Measurements from ENCODE around the gene SRC. TPM values are rescaled to one million over a fixed set of nuclear protein-coding genes. Genes with fewer than 3 reads are reported as not detected.

SRC gene
- total RNA-seq, 3 donors from 2014 or later: 111 to 155 (median 132) TPM

GRCh38 chr20:37423545-37423944, 77.6 kb downstream of the SRC start:
- no peak for TF ChIP-seq CTCF (IDR thresholded peaks at IDR 0.05)
- Histone ChIP-seq H3K4me1 (ENCODE audit: low read depth) (no peaks in the 10 kb centered on the region), H3K9me3 (no peaks in the 10 kb centered on the region), H3K4me3 (no peak overlapping the region), H3K36me3 (ENCODE audit: low read depth) (no peaks in the 10 kb centered on the region)
- DNase-seq (peak in 1 of 3 donors; percentile 19), ATAC-seq (no peak)
- intact Hi-C loops (cut with DNase I, micrococcal nuclease): no loop called here

- TF ChIP-seq CTCF (IDR thresholded peaks at IDR 0.05): no peak
Observed at GRCh38 chr20:37424062-37424851, 78.3 kb downstream of the SRC start.

GRCh38 chr20:37425103-37425625, 79.2 kb downstream of the SRC start:
- intact Hi-C loops (cut with DNase I, micrococcal nuclease): no loop called here
- no peak for TF ChIP-seq CTCF (IDR thresholded peaks at IDR 0.05)
- H3K36me3 ChIP-seq (ENCODE audit: low read depth): no peaks in the 10 kb centered on the region
- DNase-seq (peak in 1 of 3 donors; percentile 10), ATAC-seq (no peak)
- no peak overlapping the region for H3K4me3 ChIP-seq
- no peaks in the 10 kb centered on the region for H3K4me1 ChIP-seq (ENCODE audit: low read depth)
- H3K9me3 ChIP-seq: no peaks in the 10 kb centered on the region

More at GRCh38 chr20:37424062-37424851, 78.3 kb downstream of the SRC start:
- Histone ChIP-seq H3K9me3 (no peaks in the 10 kb centered on the region), H3K36me3 (ENCODE audit: low read depth) (no peaks in the 10 kb centered on the region), H3K4me1 (ENCODE audit: low read depth) (no peaks in the 10 kb centered on the region), H3K4me3 (no peak overlapping the region)
- intact Hi-C loops (cut with DNase I, micrococcal nuclease): no loop called here
- ATAC-seq: no peak
- DNase-seq: no peak

- no peaks in the 10 kb centered on the region for H3K9me3 ChIP-seq
- ATAC-seq: no peak
- DNase-seq: peak in 1 of 3 donors; percentile 7
- intact Hi-C loops (cut with DNase I, micrococcal nuclease): no loop called here
- no peaks in the 10 kb centered on the region for H3K4me1 ChIP-seq (ENCODE audit: low read depth)
- H3K36me3 ChIP-seq (ENCODE audit: low read depth): no peaks in the 10 kb centered on the region
- no peak for TF ChIP-seq CTCF (IDR thresholded peaks at IDR 0.05)
- H3K4me3 ChIP-seq: no peak overlapping the region
Observed at GRCh38 chr20:37426106-37426505, 80.2 kb downstream of the SRC start.

- no peaks in the 10 kb centered on the region for H3K4me1 ChIP-seq (ENCODE audit: low read depth)
- no peak for TF ChIP-seq CTCF (IDR thresholded peaks at IDR 0.05)
- intact Hi-C loops (cut with DNase I, micrococcal nuclease): no loop called here
- H3K9me3 ChIP-seq: no peaks in the 10 kb centered on the region
- H3K4me3 ChIP-seq: no peak overlapping the region
- DNase-seq: peak in 1 of 3 donors; percentile 17
- H3K36me3 ChIP-seq (ENCODE audit: low read depth): no peaks in the 10 kb centered on the region
- no peak for ATAC-seq
Observed at GRCh38 chr20:37426978-37427377, 81.0 kb downstream of the SRC start.

All from mucosa of descending colon (tissue), 3 donors.